K562 (cell line): Measurements from ENCODE around the gene LATS2.

Experiments
- BDP1 ChIP-seq: IDR thresholded peaks from 3 replicates; pipeline ENCODE4 v1.6.1; 2011; ENCODE audit not compliant: insufficient read length, insufficient read depth
- CEBPZ ChIP-seq: fragments of 150-350 bp; IDR thresholded peaks from 2 replicates; pipeline ENCODE4 v1.6.1; 2014; ENCODE audit warnings: low read depth, mild to moderate bottlenecking, low read length, borderline replicate concordance
- CTCF ChIP-seq, 3 experiments: IDR thresholded peaks in 2 of 3; conservative IDR thresholded peaks in 1 of 3; 2 replicates each; pipeline ENCODE4 v1.5.1; 2011 to 2012; ENCODE audit warnings: low read length in 3 of 3, mild to moderate bottlenecking in 3 of 3, control low read depth in 2 of 3, improper control_type of control experiment in 1 of 3, inconsistent platforms in 1 of 3, low read depth in 1 of 3, mixed read lengths in 1 of 3, moderate library complexity in 1 of 3; ENCODE audit not compliant: insufficient read depth in 2 of 3
- E2F6 ChIP-seq, 2 experiments: IDR thresholded peaks; 2 replicates each; pipeline ENCODE4 v1.6.1; 2011; ENCODE audit warnings: borderline replicate concordance in 1 of 2, control low read depth in 1 of 2, low read depth in 1 of 2, low read length in 1 of 2, mild to moderate bottlenecking in 1 of 2, mixed read lengths in 1 of 2, moderate library complexity in 1 of 2; ENCODE audit not compliant: insufficient read depth in 1 of 2, insufficient read length in 1 of 2, poor library complexity in 1 of 2, severe bottlenecking in 1 of 2; ENCODE audit errors: extremely low read depth in 1 of 2
- ETS1 ChIP-seq: conservative IDR thresholded peaks from 2 replicates; pipeline ENCODE4 v1.6.1; 2011; ENCODE audit warnings: low read depth, mild to moderate bottlenecking, low read length; ENCODE audit not compliant: control insufficient read depth
- FOXA3 ChIP-seq, 2 experiments: fragments of 450-650 bp in 1 of 2; sonication (generic) in 1 of 2; formaldehyde crosslinking; IDR thresholded peaks in 1 of 2; conservative IDR thresholded peaks in 1 of 2; 2 replicates each; pipeline versions ENCODE4 v1.4.0 to v1.8.0; 2020 to 2022; ENCODE audit warnings: mild to moderate bottlenecking in 2 of 2, missing genetic modification reagents in 1 of 2
- NCOA4 ChIP-seq: fragments of 450-650 bp; IDR thresholded peaks from 2 replicates; pipeline ENCODE4 v1.6.1; 2018; ENCODE audit warnings: mild to moderate bottlenecking; ENCODE audit not compliant: partially characterized antibody
- RBM22 ChIP-seq: fragments of 200-400 bp; formaldehyde crosslinking; IDR thresholded peaks from 2 replicates; pipeline ENCODE4 v1.6.1; 2018; ENCODE audit warnings: low read length, low read depth; ENCODE audit not compliant: poor library complexity, severe bottlenecking
- RHOXF2B ChIP-seq: fragments of 250-450 bp; sonication (Bioruptor Pico); conservative IDR thresholded peaks from 2 replicates; pipeline ENCODE4 v1.5.1; 2021
- TCF7 ChIP-seq: sonication (generic); IDR thresholded peaks from 2 replicates; pipeline ENCODE4 v1.6.1; 2016; ENCODE audit warnings: antibody characterized with exemption, borderline replicate concordance
- TF ChIP-seq, protein P1 (sequence below), 2 experiments: fragments of 450-650 bp; formaldehyde crosslinking in 1 of 2; IDR thresholded peaks; 2 replicates each; pipeline versions ENCODE4 v1.4.0 to v1.6.1; 2014 to 2020; ENCODE audit warnings: mild to moderate bottlenecking in 2 of 2, borderline replicate concordance in 1 of 2, low read depth in 1 of 2

DNA sequence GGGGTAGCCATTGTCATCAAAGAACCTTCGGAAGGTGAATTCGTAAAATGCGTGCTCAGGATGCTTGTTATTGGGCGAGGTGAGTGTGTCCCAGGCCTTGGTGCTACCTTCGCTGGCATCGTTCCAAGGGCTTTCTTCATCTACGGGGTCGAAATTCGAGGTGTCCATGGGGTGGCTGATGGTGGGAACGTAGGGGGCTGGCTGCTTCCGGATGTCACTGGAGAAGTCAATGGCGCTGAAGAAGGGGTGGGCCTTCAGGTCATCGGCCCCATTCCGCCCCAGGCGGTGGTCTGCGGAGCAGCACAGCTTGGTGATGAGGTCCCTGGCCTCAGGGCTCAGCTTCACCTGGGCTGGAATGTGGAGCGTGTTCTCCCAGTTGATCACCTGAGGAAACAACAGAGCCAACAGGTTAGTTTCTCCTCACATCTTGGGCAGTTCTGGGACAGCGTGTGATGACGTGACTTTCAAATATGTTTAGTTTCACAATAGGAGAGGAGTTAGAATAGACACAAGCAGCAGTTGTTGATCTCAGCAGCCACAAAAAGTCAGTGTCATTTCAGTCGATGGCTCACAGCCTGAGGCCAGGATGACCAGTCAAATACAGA lies 86.3 kb downstream of the LATS2 start:
- TF ChIP-seq ETS1 (no peak), BDP1 (no peak), E2F6 (IDR thresholded peaks at IDR 0.05; ENCODE audit: borderline replicate concordance in 1 of 2, extremely low read depth in 1 of 2, insufficient read depth in 1 of 2, insufficient read length in 1 of 2, low read depth in 1 of 2, low read length in 1 of 2, poor library complexity in 1 of 2, severe bottlenecking in 1 of 2) (no peak), FOXA3 (CRISPR knock-in tag; conservative IDR thresholded peaks at IDR 0.05 in 1 of 2, IDR thresholded peaks at IDR 0.05 in 1 of 2) (no peak), RHOXF2B (CRISPR knock-in tag) (no peak), NCOA4 (no peak), CEBPZ (no peak), RBM22 (no peak), CTCF (IDR thresholded peaks at IDR 0.05 in 2 of 3, conservative IDR thresholded peaks at IDR 0.05 in 1 of 3; ENCODE audit: insufficient read depth in 2 of 3, low read depth in 1 of 3, low read length in 3 of 3) (no peak), TCF7 (no peak)
- TF ChIP-seq, protein P1, sequence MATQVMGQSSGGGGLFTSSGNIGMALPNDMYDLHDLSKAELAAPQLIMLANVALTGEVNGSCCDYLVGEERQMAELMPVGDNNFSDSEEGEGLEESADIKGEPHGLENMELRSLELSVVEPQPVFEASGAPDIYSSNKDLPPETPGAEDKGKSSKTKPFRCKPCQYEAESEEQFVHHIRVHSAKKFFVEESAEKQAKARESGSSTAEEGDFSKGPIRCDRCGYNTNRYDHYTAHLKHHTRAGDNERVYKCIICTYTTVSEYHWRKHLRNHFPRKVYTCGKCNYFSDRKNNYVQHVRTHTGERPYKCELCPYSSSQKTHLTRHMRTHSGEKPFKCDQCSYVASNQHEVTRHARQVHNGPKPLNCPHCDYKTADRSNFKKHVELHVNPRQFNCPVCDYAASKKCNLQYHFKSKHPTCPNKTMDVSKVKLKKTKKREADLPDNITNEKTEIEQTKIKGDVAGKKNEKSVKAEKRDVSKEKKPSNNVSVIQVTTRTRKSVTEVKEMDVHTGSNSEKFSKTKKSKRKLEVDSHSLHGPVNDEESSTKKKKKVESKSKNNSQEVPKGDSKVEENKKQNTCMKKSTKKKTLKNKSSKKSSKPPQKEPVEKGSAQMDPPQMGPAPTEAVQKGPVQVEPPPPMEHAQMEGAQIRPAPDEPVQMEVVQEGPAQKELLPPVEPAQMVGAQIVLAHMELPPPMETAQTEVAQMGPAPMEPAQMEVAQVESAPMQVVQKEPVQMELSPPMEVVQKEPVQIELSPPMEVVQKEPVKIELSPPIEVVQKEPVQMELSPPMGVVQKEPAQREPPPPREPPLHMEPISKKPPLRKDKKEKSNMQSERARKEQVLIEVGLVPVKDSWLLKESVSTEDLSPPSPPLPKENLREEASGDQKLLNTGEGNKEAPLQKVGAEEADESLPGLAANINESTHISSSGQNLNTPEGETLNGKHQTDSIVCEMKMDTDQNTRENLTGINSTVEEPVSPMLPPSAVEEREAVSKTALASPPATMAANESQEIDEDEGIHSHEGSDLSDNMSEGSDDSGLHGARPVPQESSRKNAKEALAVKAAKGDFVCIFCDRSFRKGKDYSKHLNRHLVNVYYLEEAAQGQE (IDR thresholded peaks at IDR 0.05; ENCODE audit: borderline replicate concordance), result no peak
- TF ChIP-seq, protein P1 (CRISPR knock-in tag; IDR thresholded peaks at IDR 0.05; ENCODE audit: low read depth), result no peak
